ENCODE results near the gene CFAP410. TPM values are rescaled to one million over a fixed set of nuclear protein-coding genes. Genes with fewer than 3 reads are reported as not detected.
A peak's percentile ranks its signal among the peaks of the same experiment; 100 is the strongest.
"Not testable (repeated sequence)": the region's sequence is repeated elsewhere in the genome, so short reads cannot be mapped to it uniquely, and the experiment has no call there.

The CFAP410 gene
- total RNA-seq, 1 experiment from 2014 or later = 17.2 TPM

- Histone ChIP-seq H3K36me3 (replicated peaks; ENCODE audit: control insufficient read depth, insufficient read depth, low read length) (no peaks in the 10 kb centered on the region), H3K27me3 (ENCODE audit: control insufficient read depth, insufficient read depth, low read length) (no peaks in the 10 kb centered on the region), H3K4me3 (ENCODE audit: insufficient read depth, low read depth, low read length) (no peak overlapping the region)
- DNase-seq = peak; percentile 96
Measured at GRCh38 chr21:44291936-44292811, 47.0 kb downstream of the CFAP410 start.

- H3K36me3 ChIP-seq (replicated peaks; ENCODE audit: control insufficient read depth, insufficient read depth, low read length) = no peaks in the 10 kb centered on the region
- no peak for DNase-seq
- H3K4me3 ChIP-seq (ENCODE audit: insufficient read depth, low read depth, low read length) = no peak overlapping the region
- H3K27me3 ChIP-seq (ENCODE audit: control insufficient read depth, insufficient read depth, low read length) = peaks cover under 1% of the 10 kb centered on the region; the same call in 1 of the 2 replicates
Measured at GRCh38 chr21:44291078-44291935, 47.9 kb downstream of the CFAP410 start.

- Histone ChIP-seq H3K27me3 (ENCODE audit: control insufficient read depth, insufficient read depth, low read length) (peaks cover 3% of the 10 kb centered on the region; the same call in 1 of the 2 replicates), H3K4me3 (ENCODE audit: insufficient read depth, low read depth, low read length) (no peak overlapping the region), H3K36me3 (replicated peaks; ENCODE audit: control insufficient read depth, insufficient read depth, low read length) (no peaks in the 10 kb centered on the region)
- DNase-seq = no peak
Measured at GRCh38 chr21:44290327-44291077, 48.7 kb downstream of the CFAP410 start.

GRCh38 chr21:44289381-44290010, 49.7 kb downstream of the CFAP410 start:
- no peaks in the 10 kb centered on the region for H3K36me3 ChIP-seq (replicated peaks; ENCODE audit: control insufficient read depth, insufficient read depth, low read length)
- H3K27me3 ChIP-seq (ENCODE audit: control insufficient read depth, insufficient read depth, low read length) = peaks cover 7% of the 10 kb centered on the region; the same call in 1 of the 2 replicates
- H3K4me3 ChIP-seq (ENCODE audit: insufficient read depth, low read depth, low read length) = no peak overlapping the region
- DNase-seq = no peak

- DNase-seq = no peak
- peaks cover 7% of the 10 kb centered on the region; the same call in 1 of the 2 replicates for H3K27me3 ChIP-seq (ENCODE audit: control insufficient read depth, insufficient read depth, low read length)
- no peaks in the 10 kb centered on the region for H3K36me3 ChIP-seq (replicated peaks; ENCODE audit: control insufficient read depth, insufficient read depth, low read length)
- H3K4me3 ChIP-seq (ENCODE audit: insufficient read depth, low read depth, low read length) = no peak overlapping the region
Measured at GRCh38 chr21:44288251-44289110, 50.7 kb downstream of the CFAP410 start.

GRCh38 chr21:44286716-44287632, 52.2 kb downstream of the CFAP410 start:
- no peaks in the 10 kb centered on the region for H3K36me3 ChIP-seq (replicated peaks; ENCODE audit: control insufficient read depth, insufficient read depth, low read length)
- H3K4me3 ChIP-seq (ENCODE audit: insufficient read depth, low read depth, low read length) = no peak overlapping the region
- peaks cover 7% of the 10 kb centered on the region; the same call in 1 of the 2 replicates for H3K27me3 ChIP-seq (ENCODE audit: control insufficient read depth, insufficient read depth, low read length)
- peak; percentile 77 for DNase-seq

GRCh38 chr21:44286086-44286715, 53.0 kb downstream of the CFAP410 start:
- H3K27me3 ChIP-seq (ENCODE audit: control insufficient read depth, insufficient read depth, low read length) = peaks cover 7% of the 10 kb centered on the region; the same call in 1 of the 2 replicates
- H3K4me3 ChIP-seq (ENCODE audit: insufficient read depth, low read depth, low read length) = peak overlapping the region; percentile 28; the same call in 1 of the 2 replicates
- DNase-seq = no peak
- no peaks in the 10 kb centered on the region for H3K36me3 ChIP-seq (replicated peaks; ENCODE audit: control insufficient read depth, insufficient read depth, low read length)

- H3K27me3 ChIP-seq (ENCODE audit: control insufficient read depth, insufficient read depth, low read length) = peaks cover 7% of the 10 kb centered on the region; the same call in 1 of the 2 replicates
- H3K4me3 ChIP-seq (ENCODE audit: insufficient read depth, low read depth, low read length) = peak within 1 kb of the TSS; percentile 28; the same call in 1 of the 2 replicates
- no peaks in the 10 kb centered on the region for H3K36me3 ChIP-seq (replicated peaks; ENCODE audit: control insufficient read depth, insufficient read depth, low read length)
- DNase-seq = peak; percentile 78
Measured at GRCh38 chr21:44285138-44285992, 53.8 kb downstream of the CFAP410 start, which contains the start of gene AIRE. AIRE (plus strand) TSS chr21:44285876; CDS start chr21:44286007, 131 bp downstream.

GRCh38 chr21:44283948-44284347, 55.2 kb downstream of the CFAP410 start:
- DNase-seq = no peak
- Histone ChIP-seq H3K36me3 (replicated peaks; ENCODE audit: control insufficient read depth, insufficient read depth, low read length) (no peaks in the 10 kb centered on the region), H3K4me3 (ENCODE audit: insufficient read depth, low read depth, low read length) (no peak overlapping the region), H3K27me3 (ENCODE audit: control insufficient read depth, insufficient read depth, low read length) (peaks cover 7% of the 10 kb centered on the region; the same call in 1 of the 2 replicates)

DNA sequence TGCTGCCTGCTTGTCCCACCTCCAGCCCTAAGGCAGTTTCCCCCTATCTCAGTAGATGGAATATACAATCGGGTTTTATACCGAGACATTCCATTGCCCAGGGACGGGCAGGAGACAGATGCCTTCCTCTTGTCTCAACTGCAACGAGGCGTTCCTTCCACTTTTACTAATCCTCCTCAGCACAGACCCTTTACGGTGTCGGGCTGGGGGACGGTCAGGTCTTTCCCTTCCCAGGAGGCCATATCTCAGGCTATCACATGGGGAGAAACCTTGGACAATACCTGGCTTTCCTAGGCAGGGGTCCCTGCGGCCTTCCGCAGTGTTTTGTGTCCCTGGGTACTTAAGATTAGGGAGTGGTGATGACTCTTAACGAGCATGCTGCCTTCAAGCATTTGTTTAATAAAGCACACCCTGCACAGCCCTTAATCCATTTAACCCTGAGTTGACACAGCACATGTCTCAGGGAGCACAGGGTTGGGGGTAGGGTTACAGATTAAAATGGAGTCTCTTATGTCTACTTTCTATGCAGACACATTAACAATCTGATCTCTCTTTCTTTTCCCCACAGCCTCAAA, 55.9 kb downstream of the CFAP410 start:
- not testable (repeated sequence) for DNase-seq; H3K4me3 ChIP-seq (ENCODE audit: insufficient read depth, low read depth, low read length); H3K27me3 ChIP-seq (ENCODE audit: control insufficient read depth, insufficient read depth, low read length); H3K36me3 ChIP-seq (replicated peaks; ENCODE audit: control insufficient read depth, insufficient read depth, low read length)

DNA sequence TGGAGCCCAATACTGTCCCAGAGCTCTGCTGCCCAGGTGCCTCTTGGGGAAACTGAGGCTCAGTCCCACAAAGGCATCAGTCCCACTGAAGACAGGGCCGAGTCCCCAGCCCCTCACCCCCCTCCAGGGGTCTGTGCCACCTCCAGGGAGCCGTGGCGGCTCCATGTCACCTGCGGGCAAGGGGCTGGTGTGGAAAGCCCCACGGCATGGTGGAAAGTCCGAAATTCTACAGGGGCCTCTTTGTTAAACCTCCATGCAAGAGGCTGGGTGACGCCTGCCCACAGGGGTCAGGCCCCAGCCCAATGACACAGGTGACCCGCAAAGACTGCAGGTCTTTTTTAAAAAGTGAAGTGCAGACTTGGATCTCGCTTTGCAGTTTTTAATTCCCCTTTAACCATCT, 56.8 kb downstream of the CFAP410 start:
- no peak for DNase-seq
- no peak overlapping the region for H3K4me3 ChIP-seq (ENCODE audit: insufficient read depth, low read depth, low read length)
- H3K36me3 ChIP-seq (replicated peaks; ENCODE audit: control insufficient read depth, insufficient read depth, low read length) = no peaks in the 10 kb centered on the region
- peaks cover 7% of the 10 kb centered on the region; the same call in 1 of the 2 replicates for H3K27me3 ChIP-seq (ENCODE audit: control insufficient read depth, insufficient read depth, low read length)
